HG03354 (cell line): ENCODE measurements around the gene SIRT5.

Experiments
- ATAC-seq: cut with Tn5 transposase; IDR thresholded peaks from one replicate; pipeline ENCODE4 v1.9.1; 2021; ENCODE audit warnings: mild to moderate bottlenecking; ENCODE audit not compliant: unreplicated experiment, poor library complexity, severe bottlenecking

SIRT5 gene

DNA sequence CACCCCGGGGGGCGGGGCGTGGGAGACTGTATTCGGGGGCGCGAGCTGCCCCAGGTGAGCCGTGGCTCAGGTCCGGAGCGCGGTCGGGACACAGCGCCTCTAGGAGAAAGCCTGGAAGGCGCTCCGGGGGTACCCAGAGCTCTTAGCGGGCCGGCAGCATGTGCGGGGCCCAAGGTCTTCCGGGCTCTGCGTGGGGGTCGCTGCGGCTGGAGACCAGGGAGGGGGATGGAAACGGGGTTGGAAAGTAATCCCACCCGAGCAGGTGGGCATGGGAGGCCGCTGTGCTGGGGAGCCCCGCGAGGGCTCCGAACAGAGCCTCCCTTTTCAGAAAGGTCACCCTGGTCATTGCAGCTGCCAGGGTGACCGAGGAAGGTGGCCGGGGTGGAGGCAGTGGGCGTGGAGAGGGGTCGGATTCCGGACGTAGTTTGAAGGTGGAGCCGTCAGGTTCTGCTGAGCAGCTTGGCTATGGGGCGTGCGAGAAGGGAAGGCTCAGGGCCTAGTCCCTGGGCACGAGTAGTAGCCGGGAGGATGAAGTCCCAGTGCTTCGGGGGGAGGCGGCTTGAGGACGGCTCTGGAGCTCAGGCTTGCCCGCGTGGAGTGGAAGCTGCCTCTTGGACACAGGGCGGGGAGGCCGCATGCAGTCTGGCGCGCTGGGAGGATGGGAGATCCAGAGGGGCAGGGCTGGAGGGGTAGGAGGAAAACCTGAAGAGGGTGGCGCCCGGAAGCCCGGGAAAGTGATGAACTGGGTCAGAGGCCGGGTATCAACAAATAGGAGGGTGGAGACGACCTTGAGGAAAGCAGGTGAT, at the start of gene SIRT5:
Gene SIRT5 (plus strand): TSS at position 31 of the 806 bp plus-strand sequence. CDS start 9,510 bp downstream, outside the sequence.
- peak; percentile 77 for ATAC-seq

- no peak for ATAC-seq
Measured at GRCh38 chr6:13524801-13525508, 49.4 kb upstream of the SIRT5 start.

DNA sequence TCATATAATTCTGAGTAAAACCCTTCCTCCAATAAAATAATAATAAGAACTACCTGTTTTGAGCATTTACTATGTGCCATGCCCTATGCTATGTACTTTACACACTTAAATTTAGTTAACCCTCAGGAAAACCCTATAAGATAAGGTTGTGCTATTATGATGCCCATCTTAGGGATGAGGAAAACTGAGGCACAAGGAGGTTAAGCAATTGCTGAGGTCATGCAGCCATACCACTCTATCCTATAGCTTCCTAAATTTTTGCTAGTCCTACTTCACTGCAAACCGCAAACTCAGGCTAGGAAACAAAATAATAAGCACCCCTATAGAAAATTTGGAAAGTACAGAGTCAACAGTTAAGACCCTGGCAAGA, 48.1 kb upstream of the SIRT5 start:
- no peak for ATAC-seq

DNA sequence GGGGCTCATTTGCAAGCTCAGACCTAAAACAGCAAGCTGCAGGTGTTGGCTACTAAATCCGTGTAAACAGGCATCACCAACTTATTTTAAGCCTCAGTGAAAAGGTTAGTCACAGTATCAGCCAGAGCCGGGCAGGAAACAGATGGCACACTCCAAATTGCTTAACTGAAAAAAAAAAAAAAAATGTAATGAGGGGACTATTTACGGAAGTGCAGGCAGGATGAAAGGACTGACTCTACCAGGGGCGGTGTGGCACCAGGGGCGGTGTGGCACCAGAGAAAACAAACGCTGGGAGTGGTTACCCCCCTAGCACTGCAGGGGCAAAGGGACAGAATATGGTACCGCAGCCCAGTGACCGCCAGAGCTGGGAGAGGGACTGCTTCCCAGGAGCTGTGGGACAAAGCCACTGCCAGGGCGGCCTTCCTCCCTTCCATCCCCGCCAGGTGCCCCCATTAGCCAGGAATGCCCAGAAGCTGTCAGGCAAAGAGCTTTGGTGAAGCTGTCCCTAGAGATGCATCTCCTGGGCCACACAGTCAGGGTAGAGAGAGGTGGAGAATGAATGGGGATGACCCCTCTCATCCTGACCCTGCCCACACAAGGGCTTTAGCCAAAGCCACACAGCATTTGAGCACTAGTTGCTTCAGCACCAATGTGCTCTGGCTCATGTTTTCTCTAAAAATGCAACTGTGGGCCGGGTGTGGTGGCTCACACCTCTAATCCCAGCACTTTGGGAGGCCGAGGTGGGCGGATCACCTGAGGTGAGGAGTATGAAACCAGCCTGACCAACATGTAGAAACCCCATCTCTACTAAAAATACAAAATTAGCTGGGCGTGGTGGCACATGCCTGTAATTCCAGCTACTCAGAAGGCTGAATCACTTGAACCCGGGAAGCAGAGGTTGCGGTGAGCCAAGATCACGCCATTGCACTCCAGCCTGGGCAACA, 47.4 kb upstream of the SIRT5 start:
- ATAC-seq, result peak; percentile 90

GRCh38 chr6:13527671-13528056, 46.7 kb upstream of the SIRT5 start:
- no peak for ATAC-seq

- no peak for ATAC-seq
Measured at GRCh38 chr6:13528232-13528631, 46.2 kb upstream of the SIRT5 start.

GRCh38 chr6:13528777-13529343, 45.5 kb upstream of the SIRT5 start:
- no peak for ATAC-seq

DNA sequence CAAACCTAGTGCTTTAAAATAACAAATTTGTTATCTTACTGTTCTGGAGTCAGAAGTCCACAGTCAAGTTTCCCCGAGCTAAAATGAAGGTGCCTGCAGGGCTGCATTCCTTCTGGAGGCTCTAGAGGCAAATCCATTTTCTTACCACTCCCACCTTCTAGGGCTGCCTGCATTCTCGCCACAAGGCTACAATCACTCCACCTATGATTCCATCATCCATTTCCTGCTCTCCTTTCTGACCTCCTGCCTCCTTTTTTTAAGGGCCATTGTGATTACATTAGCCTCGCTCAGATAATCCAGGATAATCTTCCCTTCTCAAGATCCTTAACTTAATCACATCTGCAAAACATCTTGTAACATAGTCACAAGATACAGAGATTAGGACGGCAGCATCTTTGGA, 42.4 kb upstream of the SIRT5 start:
- no peak for ATAC-seq

DNA sequence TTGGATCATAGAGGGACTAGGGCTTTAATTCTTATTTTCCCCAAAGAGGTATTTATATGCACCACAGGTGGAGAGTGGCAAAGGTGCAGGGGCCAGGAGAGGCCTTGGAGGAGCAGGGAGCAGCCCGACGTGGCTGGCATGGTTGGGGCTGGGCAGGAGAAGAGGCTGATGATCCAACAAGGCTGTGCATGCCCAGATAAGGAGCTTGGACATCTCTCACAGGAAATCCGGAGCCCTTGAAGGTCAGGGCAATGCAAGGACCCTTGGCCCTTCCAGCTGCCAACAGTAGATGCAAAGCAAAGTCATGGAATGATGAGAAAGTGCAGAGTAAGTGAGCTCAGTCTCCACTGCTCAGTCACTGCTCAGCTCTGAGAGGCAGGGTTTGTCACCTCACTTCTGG, 39.9 kb upstream of the SIRT5 start:
- no peak for ATAC-seq

- no peak for ATAC-seq
Measured at GRCh38 chr6:13535306-13535705, 39.1 kb upstream of the SIRT5 start.

GRCh38 chr6:13536796-13537526, 37.4 kb upstream of the SIRT5 start:
- no peak for ATAC-seq

GRCh38 chr6:13537527-13537897, 36.9 kb upstream of the SIRT5 start:
- no peak for ATAC-seq

GRCh38 chr6:13538084-13538483, 36.3 kb upstream of the SIRT5 start:
- ATAC-seq, result no peak

- ATAC-seq, result no peak
Measured at GRCh38 chr6:13538600-13538999, 35.8 kb upstream of the SIRT5 start.

DNA sequence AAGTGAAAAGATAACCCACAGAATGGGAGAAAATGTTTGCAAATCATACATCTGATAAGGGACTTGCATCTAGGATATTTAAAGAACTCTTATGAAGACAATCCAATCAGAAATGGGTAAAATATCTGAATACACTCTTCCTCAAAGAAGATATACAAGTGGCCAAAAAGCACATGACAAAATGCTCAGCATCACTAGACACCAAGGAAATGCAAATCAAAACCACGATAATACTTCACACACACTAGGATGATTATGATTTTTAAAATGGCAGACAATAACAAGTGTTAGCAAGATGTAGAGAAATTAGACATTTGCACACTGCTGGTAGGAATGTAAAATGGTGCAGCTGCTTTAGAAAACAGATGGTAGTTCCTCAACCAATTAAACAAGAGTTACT, 34.8 kb upstream of the SIRT5 start:
- no peak for ATAC-seq

GRCh38 chr6:13541496-13541895, 32.9 kb upstream of the SIRT5 start:
- no peak for ATAC-seq

DNA sequence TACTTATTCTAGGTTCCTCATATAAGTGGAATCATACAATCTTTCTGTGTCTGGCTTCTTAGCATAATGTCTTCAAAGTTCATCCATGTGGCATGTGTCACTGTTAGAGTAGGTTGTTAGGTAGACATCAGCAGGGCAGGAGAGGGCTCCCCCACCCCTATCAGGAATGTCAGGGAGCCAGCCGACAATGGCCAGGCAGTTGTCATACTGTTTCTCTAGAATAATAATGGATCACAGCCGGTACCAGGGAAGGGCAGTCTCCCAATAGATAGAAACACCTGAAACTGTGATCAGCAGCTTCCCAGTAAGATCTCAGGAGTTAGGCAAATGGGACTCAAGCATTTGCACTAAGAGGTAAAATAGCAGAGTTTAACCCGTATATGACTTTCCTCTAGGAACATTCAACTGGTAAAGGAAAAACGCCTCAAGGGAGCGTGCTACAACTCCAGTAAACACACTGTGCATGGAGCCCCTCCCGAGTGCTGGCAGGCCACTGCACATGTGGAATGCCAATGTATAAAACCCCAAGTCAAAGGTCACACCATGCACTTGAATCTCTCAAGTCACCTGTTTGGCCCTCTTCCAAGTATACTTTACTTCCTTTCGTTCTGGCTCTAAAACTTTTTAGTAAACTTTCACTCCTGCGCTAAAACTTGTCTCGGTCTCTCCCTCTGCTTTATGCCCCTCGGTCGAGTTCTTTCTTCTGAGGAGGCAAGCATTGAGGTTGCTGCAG, 29.8 kb upstream of the SIRT5 start:
- no peak for ATAC-seq

DNA sequence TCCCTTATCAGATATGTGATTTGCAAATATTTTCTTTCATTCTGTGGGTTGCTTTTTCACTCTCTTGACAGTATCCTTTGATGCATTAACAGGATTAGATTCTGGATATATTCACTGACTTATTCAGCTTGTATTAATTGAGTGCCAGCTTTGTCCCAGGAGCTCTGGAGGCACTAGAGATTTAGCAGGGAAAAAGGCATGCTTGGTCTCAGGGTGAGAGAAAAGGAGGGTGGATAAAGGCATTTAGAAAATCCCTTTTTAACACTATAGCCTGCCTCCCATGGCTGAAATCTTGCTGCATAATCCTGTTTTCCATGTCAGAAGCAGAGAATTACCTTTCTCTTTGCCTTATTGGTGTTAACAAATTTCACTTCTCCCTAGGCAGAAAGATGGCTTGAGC, 28.5 kb upstream of the SIRT5 start:
- no peak for ATAC-seq
